HFFc6 (cell line): ENCODE data around the gene TTC17. TPM values are rescaled to one million over a fixed set of nuclear protein-coding genes. Genes with fewer than 3 reads are reported as not detected.
"Not testable (repeated sequence)": the region's sequence is repeated elsewhere in the genome, so short reads cannot be mapped to it uniquely, and the experiment has no call there.

Experiments used
- DNase-seq: peaks from one replicate; pipeline ENCODE4 v3.0.0-alpha.2; 2018
- H3K27ac Mint-ChIP-seq: 2 replicates; pipeline ENCODE4 v1.8.0; 2020; ENCODE audit warnings: mild to moderate bottlenecking, mixed read lengths
- H3K27me3 Mint-ChIP-seq: 2 replicates; pipeline ENCODE4 v1.8.0; 2021; ENCODE audit warnings: mild to moderate bottlenecking, moderate library complexity, mixed read lengths; ENCODE audit not compliant: insufficient read depth
- H3K36me3 Mint-ChIP-seq: 2 replicates; pipeline ENCODE4 v1.8.0; 2021; ENCODE audit warnings: low read depth, mixed read lengths
- H3K4me1 Mint-ChIP-seq: 2 replicates; pipeline ENCODE4 v1.8.0; 2020; ENCODE audit warnings: low read depth, mixed read lengths
- H3K4me3 Mint-ChIP-seq: 2 replicates; pipeline ENCODE4 v1.8.0; 2020; ENCODE audit warnings: mild to moderate bottlenecking, moderate library complexity, mixed read lengths
- H3K9me3 Mint-ChIP-seq: 2 replicates; pipeline ENCODE4 v1.8.0; 2020; ENCODE audit warnings: mild to moderate bottlenecking, mixed read lengths
- CTCF ChIP-seq: fragments of 200-600 bp; sonication (generic); IDR thresholded peaks from 2 replicates; pipeline ENCODE4 v1.5.0; 2021; ENCODE audit warnings: antibody characterized with exemption, mild to moderate bottlenecking
- total RNA-seq, 6 experiments: library from RNA; stranded (reverse); fragmentation: NEBNext Ultra II Directional; extraction: Animal tissue kit (Norgen Biotek cat#: 25700); gene quantifications; 2 replicates in 1 of 6; 3 replicates in 5 of 6; pipeline ENCODE4 v1.2.3, GENCODE V29; 2021

Gene TTC17
- total RNA-seq, 6 experiments from 2014 or later = 30.1 to 44.5 (median 38.6) TPM

GRCh38 chr11:43397251-43397650 lies 38.5 kb downstream of the TTC17 start:
- H3K36me3 Mint-ChIP-seq = peaks cover 60% of the 10 kb centered on the region
- no peaks in the 10 kb centered on the region for H3K9me3 Mint-ChIP-seq
- H3K27me3 Mint-ChIP-seq = no peaks in the 10 kb centered on the region
- H3K4me1 Mint-ChIP-seq = peaks cover 14% of the 10 kb centered on the region
- no peak for DNase-seq
- no peak overlapping the region for H3K27ac Mint-ChIP-seq
- no peak overlapping the region for H3K4me3 Mint-ChIP-seq
- TF ChIP-seq CTCF = no peak

GRCh38 chr11:43399983-43400630 lies 41.4 kb downstream of the TTC17 start:
- H3K36me3 Mint-ChIP-seq = peaks cover 45% of the 10 kb centered on the region
- H3K27ac Mint-ChIP-seq = no peak overlapping the region
- peak; percentile 4 for DNase-seq
- H3K4me3 Mint-ChIP-seq = no peak overlapping the region
- H3K4me1 Mint-ChIP-seq = peaks cover 14% of the 10 kb centered on the region
- no peak for TF ChIP-seq CTCF
- H3K9me3 Mint-ChIP-seq = no peaks in the 10 kb centered on the region
- no peaks in the 10 kb centered on the region for H3K27me3 Mint-ChIP-seq

- DNase-seq = no peak
- Mint-ChIP-seq H3K27ac (no peak overlapping the region), H3K9me3 (no peaks in the 10 kb centered on the region), H3K4me1 (peaks cover 14% of the 10 kb centered on the region), H3K27me3 (no peaks in the 10 kb centered on the region), H3K4me3 (no peak overlapping the region), H3K36me3 (peaks cover 45% of the 10 kb centered on the region)
- no peak for TF ChIP-seq CTCF
Measured at GRCh38 chr11:43401252-43401651, 42.5 kb downstream of the TTC17 start.

- not testable (repeated sequence) for H3K27me3 Mint-ChIP-seq, DNase-seq, H3K4me3 Mint-ChIP-seq, H3K9me3 Mint-ChIP-seq, H3K27ac Mint-ChIP-seq
- Mint-ChIP-seq H3K4me1 (peaks cover 14% of the 10 kb centered on the region), H3K36me3 (peaks cover 41% of the 10 kb centered on the region)
Measured at GRCh38 chr11:43401811-43402210, 43.1 kb downstream of the TTC17 start.

- no peak for TF ChIP-seq CTCF
- no peak for DNase-seq
- Mint-ChIP-seq H3K27ac (no peak overlapping the region), H3K9me3 (no peaks in the 10 kb centered on the region), H3K27me3 (no peaks in the 10 kb centered on the region), H3K4me1 (peaks cover 14% of the 10 kb centered on the region), H3K4me3 (no peak overlapping the region), H3K36me3 (peaks cover 28% of the 10 kb centered on the region)
Measured at GRCh38 chr11:43403357-43404231, 44.9 kb downstream of the TTC17 start.

- no peak overlapping the region for H3K4me3 Mint-ChIP-seq
- H3K9me3 Mint-ChIP-seq = no peaks in the 10 kb centered on the region
- no peaks in the 10 kb centered on the region for H3K27me3 Mint-ChIP-seq
- DNase-seq = no peak
- no peak for TF ChIP-seq CTCF
- H3K36me3 Mint-ChIP-seq = peaks cover 28% of the 10 kb centered on the region
- H3K27ac Mint-ChIP-seq = peak overlapping the region; percentile 24; the same call in 1 of the 2 replicates
- H3K4me1 Mint-ChIP-seq = peaks cover 7% of the 10 kb centered on the region
Measured at GRCh38 chr11:43404406-43404805, 45.7 kb downstream of the TTC17 start.
